Kidney (tissue), 14 donors: ENCODE results near the gene PTPRT. TPM values are rescaled to one million over a fixed set of nuclear protein-coding genes. Genes with fewer than 3 reads are reported as not detected.

Experiments
- DNase-seq, 5 donors: peaks; one replicate each; pipeline ENCODE4 v3.0.0-alpha.2; 2013 to 2020
- FAIRE-seq: peaks from 2 replicates; lab custom pipeline; 2012; peaks lifted over from hg19 to GRCh38; lab: Jason Lieb, UNC
- H3K27ac ChIP-seq, 2 donors: one replicate each; pipeline ENCODE4 v1.7.0; 2013; ENCODE audit warnings: low read depth in 2 of 2, low read length in 2 of 2, inconsistent platforms in 1 of 2
- H3K27me3 ChIP-seq: one replicate; pipeline ENCODE4 v1.7.1; 2013; ENCODE audit warnings: low read length, inconsistent platforms; ENCODE audit not compliant: control insufficient read depth, insufficient read depth
- H3K36me3 ChIP-seq, 3 donors: one replicate each; pipeline versions ENCODE4 v1.7.0 to v1.7.1; 2013; ENCODE audit warnings: low read length in 3 of 3, control low read depth in 1 of 3, inconsistent platforms in 1 of 3; ENCODE audit not compliant: insufficient read depth in 3 of 3, control insufficient read depth in 2 of 3
- H3K4me1 ChIP-seq, 3 donors: one replicate each; pipeline versions ENCODE4 v1.7.0 to v1.7.1; 2013; ENCODE audit warnings: low read length in 3 of 3, inconsistent platforms in 1 of 3, low read depth in 1 of 3; ENCODE audit not compliant: control insufficient read depth in 2 of 3, insufficient read depth in 2 of 3
- H3K4me3 ChIP-seq, 3 donors: one replicate each; pipeline versions ENCODE4 v1.7.0 to v1.8.1; 2013; ENCODE audit warnings: low read length in 3 of 3, control low read depth in 1 of 3, inconsistent platforms in 1 of 3
- H3K9ac ChIP-seq, 3 donors: one replicate each; pipeline versions ENCODE4 v1.7.0 to v1.7.1; 2013; ENCODE audit warnings: low read length in 3 of 3, control low read depth in 1 of 3, inconsistent platforms in 1 of 3
- H3K9me3 ChIP-seq, 3 donors: one replicate each; pipeline versions ENCODE4 v1.7.0 to v1.7.1; 2013; ENCODE audit warnings: low read length in 3 of 3, control low read depth in 1 of 3, inconsistent platforms in 1 of 3; ENCODE audit not compliant: control insufficient read depth in 2 of 3, insufficient read depth in 1 of 3
- intact Hi-C: fragments of 100-400 bp; cut with DNase I; formaldehyde crosslinking; loops from one replicate; pipeline ENCODE4 v1.11.1; 2022
- polyA plus RNA-seq: library from polyadenylated mRNA; stranded (reverse); fragments of 350-450 nt; fragmentation: Illumina TruSeq; extraction: RNeasy Lipid Tissue Mini Kit (QIAGEN cat#74804); gene quantifications from one replicate; pipeline ENCODE4 v1.2.3, GENCODE V29; 2014; ENCODE audit warnings: low read depth, low replicate concordance; ENCODE audit not compliant: insufficient read depth
- total RNA-seq: library from RNA; stranded (reverse); fragmentation: NEBNext Ultra II Directional; extraction: Animal tissue kit (Norgen Biotek cat#: 25700); gene quantifications from one replicate; pipeline ENCODE4 v1.2.1, GENCODE V29; 2021
- TF ChIP-seq, protein P1 (sequence below): IDR thresholded peaks from 3 replicates; pipeline ENCODE4 v1.5.1; 2012; ENCODE audit warnings: mild to moderate bottlenecking, moderate library complexity, borderline replicate concordance; ENCODE audit not compliant: insufficient read depth; ENCODE audit errors: extremely low read depth
- donor health status: control.
- donor health status: control.
- donor health status: control.
- donor health status: control.
- donor health status: control.
- donor health status: DM: yes; HTN: yes; CAD: no.
- donor health status: Normal renal cell carcinoma (clear cell type).

PTPRT gene
- total and polyA plus RNA-seq, 2 donors from 2014 or later, result 0.60 TPM; not detected in 1

- no peak overlapping the region for H3K27ac ChIP-seq
- FAIRE-seq (no peak), DNase-seq (no peak)
- H3K4me1 ChIP-seq, result no peaks in the 10 kb centered on the region
- H3K36me3 ChIP-seq, result no peaks in the 10 kb centered on the region
- H3K9ac ChIP-seq, result no peak overlapping the region
- no peaks in the 10 kb centered on the region for H3K27me3 ChIP-seq
- intact Hi-C loops, result no loop called here
- TF ChIP-seq, protein P1, sequence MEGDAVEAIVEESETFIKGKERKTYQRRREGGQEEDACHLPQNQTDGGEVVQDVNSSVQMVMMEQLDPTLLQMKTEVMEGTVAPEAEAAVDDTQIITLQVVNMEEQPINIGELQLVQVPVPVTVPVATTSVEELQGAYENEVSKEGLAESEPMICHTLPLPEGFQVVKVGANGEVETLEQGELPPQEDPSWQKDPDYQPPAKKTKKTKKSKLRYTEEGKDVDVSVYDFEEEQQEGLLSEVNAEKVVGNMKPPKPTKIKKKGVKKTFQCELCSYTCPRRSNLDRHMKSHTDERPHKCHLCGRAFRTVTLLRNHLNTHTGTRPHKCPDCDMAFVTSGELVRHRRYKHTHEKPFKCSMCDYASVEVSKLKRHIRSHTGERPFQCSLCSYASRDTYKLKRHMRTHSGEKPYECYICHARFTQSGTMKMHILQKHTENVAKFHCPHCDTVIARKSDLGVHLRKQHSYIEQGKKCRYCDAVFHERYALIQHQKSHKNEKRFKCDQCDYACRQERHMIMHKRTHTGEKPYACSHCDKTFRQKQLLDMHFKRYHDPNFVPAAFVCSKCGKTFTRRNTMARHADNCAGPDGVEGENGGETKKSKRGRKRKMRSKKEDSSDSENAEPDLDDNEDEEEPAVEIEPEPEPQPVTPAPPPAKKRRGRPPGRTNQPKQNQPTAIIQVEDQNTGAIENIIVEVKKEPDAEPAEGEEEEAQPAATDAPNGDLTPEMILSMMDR, result no peak
- H3K4me3 ChIP-seq, result no peak overlapping the region
- no peaks in the 10 kb centered on the region for H3K9me3 ChIP-seq
Observed at GRCh38 chr20:42895020-42895419, 294.7 kb downstream of the PTPRT start.

GRCh38 chr20:42894483-42894882, 295.2 kb downstream of the PTPRT start:
- no peaks in the 10 kb centered on the region for H3K4me1 ChIP-seq
- H3K27me3 ChIP-seq, result no peaks in the 10 kb centered on the region
- intact Hi-C loops, result no loop called here
- H3K36me3 ChIP-seq, result no peaks in the 10 kb centered on the region
- FAIRE-seq (no peak), DNase-seq (no peak)
- no peak overlapping the region for H3K4me3 ChIP-seq
- H3K27ac ChIP-seq, result no peak overlapping the region
- H3K9me3 ChIP-seq, result no peaks in the 10 kb centered on the region
- H3K9ac ChIP-seq, result no peak overlapping the region
- TF ChIP-seq, protein P1, result no peak

GRCh38 chr20:42889517-42889916, 300.2 kb downstream of the PTPRT start:
- FAIRE-seq, result no peak
- H3K36me3 ChIP-seq, result no peaks in the 10 kb centered on the region
- no peaks in the 10 kb centered on the region for H3K4me1 ChIP-seq
- no peak for DNase-seq
- TF ChIP-seq, protein P1, result no peak
- H3K4me3 ChIP-seq, result no peak overlapping the region
- no peaks in the 10 kb centered on the region for H3K27me3 ChIP-seq
- intact Hi-C loops, result no loop called here
- no peak overlapping the region for H3K27ac ChIP-seq
- no peak overlapping the region for H3K9ac ChIP-seq
- no peaks in the 10 kb centered on the region for H3K9me3 ChIP-seq

DNA sequence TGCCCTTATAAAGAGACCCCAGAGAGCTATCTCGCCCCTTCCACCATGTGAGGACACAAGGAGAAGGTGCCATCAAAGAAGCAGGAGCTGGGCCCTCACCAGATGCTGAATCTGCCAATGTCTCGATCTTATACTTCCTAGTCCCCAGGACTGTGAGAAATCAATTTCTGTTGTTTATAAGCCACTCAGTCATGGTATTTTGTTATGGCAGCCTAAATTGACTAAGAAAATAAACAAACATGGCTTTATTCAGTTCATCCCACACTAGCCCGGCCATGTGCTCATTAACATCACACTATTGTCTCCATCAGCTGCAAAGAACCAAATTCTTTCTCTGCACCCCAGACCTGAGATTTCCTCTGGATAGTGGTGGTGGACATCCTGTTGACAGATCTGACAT, 302.4 kb downstream of the PTPRT start:
- Histone ChIP-seq H3K4me1 (no peaks in the 10 kb centered on the region), H3K27me3 (no peaks in the 10 kb centered on the region), H3K9ac (no peak overlapping the region), H3K4me3 (no peak overlapping the region), H3K36me3 (no peaks in the 10 kb centered on the region), H3K9me3 (no peaks in the 10 kb centered on the region), H3K27ac (no peak overlapping the region)
- DNase-seq, result no peak
- FAIRE-seq, result no peak
- TF ChIP-seq, protein P1, result no peak
- intact Hi-C loops, result no loop called here
